Stimulated activated CD4-positive, alpha-beta T cell treated with anti-CD3 and anti-CD28 coated beads, Interleukin-12 subunit alpha, Interleukin-12 subunit beta, amount 100 ng/mL, for 48 hours (primary cell): Measurements from ENCODE around the gene NOL6.
"Not testable (repeated sequence)": the region's sequence is repeated elsewhere in the genome, so short reads cannot be mapped to it uniquely, and the experiment has no call there.

ENCODE experiments used
- DNase-seq, 3 donors: peaks; one replicate each; pipeline ENCODE4 v3.0.0-alpha.2; 2020; ENCODE audit warnings: low read depth in 2 of 3, low spot score in 1 of 3

Gene NOL6, protein sequence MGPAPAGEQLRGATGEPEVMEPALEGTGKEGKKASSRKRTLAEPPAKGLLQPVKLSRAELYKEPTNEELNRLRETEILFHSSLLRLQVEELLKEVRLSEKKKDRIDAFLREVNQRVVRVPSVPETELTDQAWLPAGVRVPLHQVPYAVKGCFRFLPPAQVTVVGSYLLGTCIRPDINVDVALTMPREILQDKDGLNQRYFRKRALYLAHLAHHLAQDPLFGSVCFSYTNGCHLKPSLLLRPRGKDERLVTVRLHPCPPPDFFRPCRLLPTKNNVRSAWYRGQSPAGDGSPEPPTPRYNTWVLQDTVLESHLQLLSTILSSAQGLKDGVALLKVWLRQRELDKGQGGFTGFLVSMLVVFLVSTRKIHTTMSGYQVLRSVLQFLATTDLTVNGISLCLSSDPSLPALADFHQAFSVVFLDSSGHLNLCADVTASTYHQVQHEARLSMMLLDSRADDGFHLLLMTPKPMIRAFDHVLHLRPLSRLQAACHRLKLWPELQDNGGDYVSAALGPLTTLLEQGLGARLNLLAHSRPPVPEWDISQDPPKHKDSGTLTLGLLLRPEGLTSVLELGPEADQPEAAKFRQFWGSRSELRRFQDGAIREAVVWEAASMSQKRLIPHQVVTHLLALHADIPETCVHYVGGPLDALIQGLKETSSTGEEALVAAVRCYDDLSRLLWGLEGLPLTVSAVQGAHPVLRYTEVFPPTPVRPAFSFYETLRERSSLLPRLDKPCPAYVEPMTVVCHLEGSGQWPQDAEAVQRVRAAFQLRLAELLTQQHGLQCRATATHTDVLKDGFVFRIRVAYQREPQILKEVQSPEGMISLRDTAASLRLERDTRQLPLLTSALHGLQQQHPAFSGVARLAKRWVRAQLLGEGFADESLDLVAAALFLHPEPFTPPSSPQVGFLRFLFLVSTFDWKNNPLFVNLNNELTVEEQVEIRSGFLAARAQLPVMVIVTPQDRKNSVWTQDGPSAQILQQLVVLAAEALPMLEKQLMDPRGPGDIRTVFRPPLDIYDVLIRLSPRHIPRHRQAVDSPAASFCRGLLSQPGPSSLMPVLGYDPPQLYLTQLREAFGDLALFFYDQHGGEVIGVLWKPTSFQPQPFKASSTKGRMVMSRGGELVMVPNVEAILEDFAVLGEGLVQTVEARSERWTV

DNA sequence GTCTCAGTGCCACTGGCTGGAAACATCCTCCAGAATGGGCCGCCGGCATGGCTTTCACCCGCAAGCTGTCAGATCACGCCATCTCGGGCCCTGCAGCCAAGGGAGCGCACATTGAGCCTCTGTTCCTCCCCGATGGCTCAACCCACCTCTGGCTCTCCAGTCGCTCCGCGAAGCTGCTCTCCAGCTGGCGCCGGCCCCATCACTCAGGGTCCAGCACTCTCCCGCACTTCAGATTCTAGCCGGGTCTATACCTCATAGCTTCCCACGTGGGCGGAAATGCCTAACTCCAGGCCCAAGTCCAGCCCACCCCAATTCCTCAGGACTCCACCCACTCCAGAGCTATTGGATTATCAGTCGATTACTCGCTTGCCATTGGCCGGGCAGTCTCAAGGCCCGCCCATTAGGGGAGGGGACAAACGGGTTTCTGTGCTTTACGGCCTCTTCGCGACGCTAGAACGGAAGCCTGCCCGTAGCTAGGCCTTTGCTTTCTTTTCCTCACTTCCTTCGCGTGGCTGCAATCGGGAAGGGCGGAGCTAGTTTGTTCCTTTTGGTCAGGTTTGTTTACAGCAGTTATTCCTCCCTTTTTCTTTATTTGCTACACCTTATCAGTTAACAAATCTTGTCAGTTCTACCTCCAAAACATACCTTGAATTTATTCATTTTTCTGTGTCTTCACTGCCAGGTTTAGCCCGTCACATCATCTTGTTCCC, at the start of gene NOL6:
TSS of gene NOL6 (minus strand) at position 282 of the 710 bp plus-strand sequence. CDS start at position 200, 82 bp downstream.
- DNase-seq, result peak; percentile 96 to 98 (median 97)

DNA sequence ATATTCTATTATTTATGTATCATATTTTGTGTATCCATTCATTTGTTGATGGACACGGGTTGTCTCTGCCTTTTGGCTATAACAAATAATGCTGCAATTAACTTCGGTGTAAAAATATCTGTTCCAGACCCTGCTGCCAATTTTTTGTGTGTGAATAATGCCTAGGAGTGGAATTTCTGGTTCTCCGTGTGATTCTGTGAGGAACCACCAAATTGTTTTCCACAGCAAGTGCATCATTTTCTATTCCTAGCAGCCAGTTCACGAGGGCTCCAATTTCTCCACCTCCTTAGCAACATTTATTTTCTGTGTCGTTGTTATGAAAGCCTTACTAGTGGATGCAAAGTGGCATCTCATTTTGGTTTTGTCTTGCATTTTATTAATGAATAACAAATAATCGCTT, 48.1 kb upstream of the NOL6 start:
- DNase-seq, result not testable (repeated sequence)

DNA sequence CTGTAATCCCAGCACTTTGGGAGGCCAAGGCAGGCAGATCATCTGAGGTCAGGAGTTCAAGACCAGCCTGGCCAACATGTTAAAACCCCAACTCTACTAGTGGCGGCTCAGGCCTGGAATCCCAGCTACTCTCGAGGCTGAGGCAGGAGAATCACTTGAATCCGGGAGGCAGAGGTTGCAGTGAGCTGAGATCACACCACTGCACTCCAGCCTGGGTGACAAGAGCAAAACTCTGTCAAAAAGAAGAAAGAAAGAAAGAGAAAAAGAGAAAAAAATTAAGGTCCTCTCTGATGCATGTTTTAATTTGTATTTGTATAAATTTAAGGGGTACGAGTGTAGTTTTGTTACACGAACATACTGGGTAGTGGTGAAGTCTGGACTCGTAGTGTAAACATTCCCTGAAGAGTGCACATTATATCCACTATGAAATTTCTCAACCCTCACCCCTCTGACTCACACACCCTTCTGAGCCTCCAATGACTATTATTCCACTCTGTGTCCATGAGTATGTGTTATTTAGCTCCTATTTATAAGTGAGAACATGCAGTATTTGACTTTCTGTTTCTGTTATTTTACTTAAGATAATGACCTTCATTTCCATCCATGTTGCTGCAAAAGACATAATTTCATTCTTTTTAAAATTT, 44.3 kb upstream of the NOL6 start:
- DNase-seq, result not testable (repeated sequence)

DNA sequence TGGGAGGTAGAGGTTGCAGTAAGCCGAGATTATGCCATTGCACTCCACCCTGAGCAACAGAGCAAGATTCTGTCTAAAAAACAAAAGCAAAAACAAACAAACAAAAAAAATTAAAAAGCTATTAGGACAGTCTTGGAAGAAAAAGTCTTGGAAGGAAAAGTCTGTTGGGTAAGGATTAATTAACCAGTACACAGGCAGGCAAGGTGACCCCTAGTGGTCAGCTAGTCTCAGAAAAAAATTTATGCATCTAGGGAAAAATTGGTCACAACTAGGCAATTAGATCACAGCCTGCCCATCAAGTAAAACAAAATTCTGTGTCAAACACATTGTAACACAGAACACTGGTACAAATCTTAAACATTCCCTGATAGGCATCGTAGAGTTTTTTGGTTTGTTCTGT, 43.6 kb upstream of the NOL6 start:
- no peak for DNase-seq

DNA sequence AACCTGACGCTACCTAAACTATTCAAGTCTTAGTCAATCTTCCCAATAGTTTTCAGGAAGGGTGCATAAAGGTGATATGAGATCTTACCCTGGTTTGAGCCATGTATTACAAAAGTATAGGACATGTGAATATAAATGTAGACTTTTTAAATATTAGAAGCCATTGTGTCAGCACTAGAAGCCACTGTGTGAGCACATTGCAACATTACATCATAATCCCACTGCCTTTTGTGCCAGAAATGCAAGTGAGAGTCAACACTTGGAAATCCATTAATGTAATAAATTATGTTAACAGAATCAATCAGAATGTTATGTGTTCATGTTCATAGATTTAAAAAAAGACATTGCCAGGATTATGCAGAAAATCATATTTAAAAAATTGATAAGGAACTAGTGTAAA, 42.7 kb upstream of the NOL6 start:
- not testable (repeated sequence) for DNase-seq

DNA sequence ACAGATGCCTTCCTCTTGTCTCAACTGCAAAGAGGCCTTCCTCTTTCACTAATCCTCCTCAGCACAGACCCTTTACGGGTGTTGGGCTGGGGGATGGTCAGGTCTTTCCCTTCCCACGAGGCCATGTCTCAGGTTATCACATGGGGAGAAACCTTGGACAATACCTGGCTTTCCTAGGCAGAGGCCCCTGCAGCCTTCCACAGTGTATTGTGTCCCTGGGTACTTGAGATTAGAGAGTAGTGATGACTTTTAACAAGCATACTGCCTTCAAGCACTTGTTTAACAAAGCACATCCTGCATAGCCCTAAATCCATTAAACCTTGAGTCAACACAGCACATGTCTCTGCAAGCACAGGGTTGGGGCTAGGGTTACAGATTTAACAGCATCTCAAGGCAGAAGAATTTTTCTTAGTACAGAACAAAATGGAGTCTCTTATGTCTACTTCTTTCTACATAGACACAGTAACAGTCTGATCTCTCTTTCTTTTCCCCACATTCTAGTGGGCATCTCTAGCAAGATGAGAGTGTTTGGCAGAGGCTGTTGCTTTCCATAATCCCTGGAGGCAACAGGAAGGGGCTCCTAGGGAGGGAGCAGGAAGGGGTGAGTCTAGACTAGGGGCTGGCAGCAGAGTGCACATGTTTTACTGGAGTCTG, 41.7 kb upstream of the NOL6 start:
- DNase-seq, result not testable (repeated sequence)

DNA sequence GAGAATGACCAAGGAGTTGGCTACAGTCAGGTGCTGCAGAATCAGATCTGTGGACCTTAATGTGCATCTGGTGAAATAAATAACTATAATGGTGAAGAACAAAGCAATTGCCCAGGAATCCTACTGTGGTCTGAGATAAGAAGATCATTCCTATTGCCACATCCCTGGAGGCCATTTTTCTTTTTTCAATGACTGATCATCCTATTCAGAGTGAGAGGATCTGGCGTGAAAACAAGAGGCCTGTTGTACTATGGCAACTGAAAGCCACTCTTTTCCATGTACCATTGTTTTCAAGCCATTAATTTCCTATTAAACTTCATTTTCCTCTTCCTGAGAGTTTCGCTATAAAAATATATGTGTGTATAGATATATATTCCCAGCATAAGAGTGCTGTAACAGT, 38.8 kb upstream of the NOL6 start:
- DNase-seq, result not testable (repeated sequence)

DNA sequence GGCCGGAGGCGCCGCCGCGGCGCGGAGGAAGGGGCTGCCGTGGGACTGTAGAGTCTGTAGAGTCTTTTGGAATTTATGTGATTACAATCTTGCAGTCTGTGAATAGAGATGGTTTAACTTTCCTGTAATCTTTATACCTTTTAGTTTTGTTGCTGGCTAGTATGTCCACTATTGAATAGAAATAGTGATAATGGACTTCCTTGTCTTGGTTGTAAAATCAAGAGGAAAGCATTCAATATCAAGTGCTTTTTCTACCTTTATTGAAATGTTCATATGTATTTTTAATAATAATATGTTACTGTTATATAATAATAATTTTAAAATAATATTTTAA, 37.4 kb upstream of the NOL6 start:
- not testable (repeated sequence) for DNase-seq

DNA sequence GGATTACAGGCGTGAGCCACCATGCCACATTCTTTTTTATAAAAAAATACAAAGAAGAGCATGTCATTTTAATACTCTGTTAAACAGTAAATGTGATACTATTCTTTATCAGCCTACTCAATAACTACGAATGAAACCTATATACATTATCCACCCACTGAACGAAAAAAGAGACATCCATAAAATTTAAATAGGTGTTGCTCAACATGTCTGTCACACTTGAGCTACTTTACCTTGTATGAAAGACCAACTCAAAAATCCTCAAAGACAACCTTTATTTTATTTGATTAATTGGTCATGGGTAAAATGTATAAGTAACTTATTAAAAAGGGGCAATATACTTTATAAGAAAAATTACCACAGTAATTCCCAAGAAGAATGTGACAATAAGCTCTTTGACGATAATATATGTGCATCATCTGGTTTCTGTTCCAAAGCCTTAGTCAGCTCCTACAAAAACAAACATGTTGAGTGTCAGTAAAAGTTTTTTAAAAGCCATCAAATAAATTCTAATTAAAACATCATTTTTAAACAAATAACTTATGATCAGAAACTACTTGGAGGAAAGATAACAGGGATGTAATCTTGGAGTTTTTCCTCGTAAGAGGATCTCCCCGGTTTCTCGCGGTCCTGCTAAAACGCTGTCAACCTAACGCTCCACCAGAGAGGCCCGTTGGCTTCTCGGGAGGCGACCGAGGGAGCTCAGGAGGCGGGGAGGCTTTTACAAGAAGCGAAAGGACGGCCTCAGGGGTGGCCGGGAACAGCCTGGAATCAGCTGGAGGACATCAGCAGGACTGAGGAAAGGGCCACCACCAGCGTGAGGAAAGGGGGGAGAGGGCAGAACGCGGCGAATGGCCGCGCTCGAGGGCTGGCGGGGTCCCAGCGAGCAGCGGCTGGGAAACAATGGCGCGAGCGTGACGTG, 36.8 kb upstream of the NOL6 start:
- DNase-seq, result peak; percentile 3 to 40 (median 30)

DNA sequence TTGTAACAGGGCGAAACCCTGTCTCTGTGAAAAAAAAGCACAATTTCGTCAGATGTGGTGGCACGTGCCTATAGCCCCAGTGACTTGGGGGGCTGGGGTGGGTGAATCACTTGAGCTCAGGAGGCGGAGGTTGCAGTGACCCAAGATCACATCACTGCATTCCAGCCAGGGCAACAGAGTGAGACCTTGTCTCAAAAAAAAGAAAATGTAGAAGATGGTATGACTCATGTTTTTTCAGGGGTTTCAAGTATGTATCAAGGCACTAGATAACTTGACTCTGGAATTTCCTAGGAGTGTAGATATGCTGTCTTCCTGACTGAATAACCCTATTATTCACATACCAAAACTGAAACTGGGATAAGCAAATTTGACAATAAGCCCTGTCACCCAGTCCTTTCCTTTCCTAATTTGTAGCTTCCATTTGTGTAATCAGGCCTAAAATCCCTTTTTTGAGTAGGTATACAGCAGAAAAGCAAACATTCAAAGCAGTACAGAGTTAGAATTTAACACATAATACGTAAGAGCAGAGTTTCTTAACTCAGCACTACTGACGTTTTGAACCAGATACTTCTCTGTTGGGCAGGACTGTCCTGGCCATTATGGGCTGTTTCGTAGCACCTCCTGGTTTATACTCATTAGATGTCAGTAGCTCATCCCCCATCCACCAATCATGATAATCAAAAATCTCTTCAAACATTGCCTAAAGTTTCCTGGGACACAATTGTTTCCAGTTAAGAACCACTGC, 33.1 kb upstream of the NOL6 start:
- DNase-seq, result peak in 1 of 3 donors; percentile 12

DNA sequence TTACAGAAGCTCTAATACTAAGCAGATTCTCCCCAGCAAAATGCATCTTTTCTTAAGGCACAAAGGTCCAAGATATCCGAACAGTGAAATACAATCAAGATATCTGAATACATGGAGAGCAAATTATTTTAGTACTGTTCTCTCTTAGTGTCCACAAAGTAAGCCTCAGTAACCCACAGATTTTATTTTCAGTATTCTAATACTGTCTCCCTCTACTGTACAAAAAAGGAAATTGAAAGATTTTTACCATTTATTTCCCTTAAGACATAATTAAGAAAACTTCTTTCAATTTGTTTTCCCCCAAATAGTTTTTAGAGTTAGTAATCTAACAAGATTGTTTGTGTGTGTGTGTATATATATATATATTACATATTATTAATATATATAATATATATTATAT, 24.7 kb upstream of the NOL6 start:
- no peak for DNase-seq

DNA sequence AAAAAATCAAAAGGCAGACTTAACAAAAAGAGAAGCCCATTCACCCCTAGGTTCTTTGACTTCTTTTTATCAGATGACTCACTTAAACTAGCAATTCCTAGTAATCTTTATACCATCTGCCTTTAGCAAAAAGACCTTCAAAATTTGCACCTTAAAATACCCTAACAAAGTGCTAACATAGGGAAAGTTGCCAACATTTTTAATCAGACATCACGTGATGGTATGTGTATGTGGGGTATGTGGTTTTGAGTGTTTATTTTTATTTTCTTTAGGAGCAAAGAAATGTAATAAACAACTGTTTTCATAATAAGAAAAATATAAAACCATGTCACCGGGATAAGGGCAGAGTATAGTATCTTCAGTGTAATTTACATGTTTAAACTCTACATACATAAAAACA, 20.1 kb upstream of the NOL6 start:
- not testable (repeated sequence) for DNase-seq

DNA sequence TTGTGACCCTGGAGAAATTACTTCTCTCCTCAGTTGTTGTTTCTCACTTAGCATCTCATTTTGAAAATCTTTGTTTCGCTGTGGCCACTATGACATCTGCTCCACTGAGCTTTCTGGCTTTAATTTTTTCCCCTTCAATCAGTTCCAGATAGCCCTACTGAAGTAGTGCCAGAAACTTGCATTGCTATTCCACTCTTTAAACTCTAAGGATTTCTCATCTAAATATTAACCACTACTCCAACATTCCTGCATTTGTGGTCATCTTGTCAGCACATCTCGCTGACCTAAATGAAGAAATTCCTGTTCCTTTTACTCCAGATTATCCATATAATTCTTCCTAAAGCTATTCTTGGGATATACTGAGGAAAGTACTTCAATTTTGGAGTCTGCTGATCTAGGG, 15.3 kb upstream of the NOL6 start:
- no peak for DNase-seq

DNA sequence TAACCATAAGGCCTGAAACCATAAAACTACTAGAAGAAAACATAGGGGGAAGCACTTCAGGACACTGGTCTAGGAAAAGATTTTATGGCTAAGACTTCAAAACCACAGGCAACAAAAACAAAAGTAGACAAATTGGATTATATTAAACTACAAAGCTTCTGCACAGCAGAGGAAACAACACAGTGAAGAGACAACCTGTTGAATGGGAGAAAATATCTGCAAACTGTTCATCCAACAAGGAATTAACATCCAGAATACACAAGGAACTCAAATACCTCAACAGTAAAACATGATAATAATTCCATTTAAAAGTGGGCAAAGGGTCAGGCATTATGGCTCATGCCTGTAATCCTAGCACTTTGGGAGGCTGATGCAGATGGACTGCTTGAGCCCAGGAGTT, 11.6 kb upstream of the NOL6 start:
- not testable (repeated sequence) for DNase-seq

DNA sequence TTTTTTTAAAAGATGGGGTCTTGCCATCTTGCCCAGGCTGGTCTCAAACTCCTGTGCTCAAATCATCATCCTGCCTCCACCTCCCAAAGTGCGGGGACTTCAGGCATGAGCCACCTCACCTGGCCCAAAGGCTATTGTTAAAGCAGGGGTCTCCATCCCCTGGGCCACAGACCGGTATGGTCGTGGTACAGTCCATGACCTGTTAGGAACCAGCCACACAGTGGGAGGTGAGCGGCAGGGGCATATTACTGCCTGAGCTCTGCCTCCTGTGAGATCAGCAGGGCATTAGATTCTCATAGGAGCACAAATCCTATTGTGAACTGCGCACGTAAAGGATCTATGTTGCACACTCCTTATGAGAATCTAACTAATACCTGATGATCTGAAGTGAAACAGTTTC, 7.3 kb upstream of the NOL6 start:
- DNase-seq, result no peak

DNA sequence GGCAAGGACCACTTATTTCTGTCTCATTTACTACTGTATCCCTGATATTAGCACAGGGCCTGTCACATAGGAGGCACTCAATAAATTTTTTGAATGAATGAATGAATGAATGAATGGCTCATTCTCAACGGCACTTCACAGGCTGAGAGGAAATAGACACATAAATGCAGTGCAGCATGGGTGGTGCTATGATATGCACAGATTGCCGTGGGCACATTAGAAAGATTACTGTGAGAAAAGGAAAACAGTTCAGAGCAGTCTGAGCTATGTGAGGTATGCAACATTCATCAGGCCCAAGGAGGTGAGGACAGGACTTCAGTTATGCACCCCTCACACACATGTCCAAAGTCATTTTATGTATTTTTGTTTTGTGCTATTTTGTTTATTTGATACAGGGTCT, 6.4 kb upstream of the NOL6 start:
- DNase-seq, result no peak

DNA sequence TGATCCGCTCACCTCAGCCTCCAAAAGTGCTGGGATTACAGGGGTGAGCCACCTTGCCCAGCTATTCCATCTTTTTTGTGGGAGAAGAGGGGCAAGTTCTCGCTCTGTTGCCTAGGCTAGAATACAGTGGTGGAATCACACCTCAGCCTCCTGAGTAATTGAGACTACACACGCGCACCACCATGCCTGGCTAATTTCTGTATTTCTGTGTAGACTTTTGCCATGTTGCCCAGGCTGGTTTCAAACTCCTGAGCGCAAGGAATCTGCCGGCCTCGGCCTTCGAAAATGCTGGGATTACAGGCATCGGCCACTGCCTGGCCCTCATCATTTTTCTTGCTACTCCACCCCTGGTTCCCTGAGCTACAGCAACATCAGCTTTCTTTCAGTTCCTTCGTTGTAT, 2.8 kb upstream of the NOL6 start:
- DNase-seq, result no peak

DNA sequence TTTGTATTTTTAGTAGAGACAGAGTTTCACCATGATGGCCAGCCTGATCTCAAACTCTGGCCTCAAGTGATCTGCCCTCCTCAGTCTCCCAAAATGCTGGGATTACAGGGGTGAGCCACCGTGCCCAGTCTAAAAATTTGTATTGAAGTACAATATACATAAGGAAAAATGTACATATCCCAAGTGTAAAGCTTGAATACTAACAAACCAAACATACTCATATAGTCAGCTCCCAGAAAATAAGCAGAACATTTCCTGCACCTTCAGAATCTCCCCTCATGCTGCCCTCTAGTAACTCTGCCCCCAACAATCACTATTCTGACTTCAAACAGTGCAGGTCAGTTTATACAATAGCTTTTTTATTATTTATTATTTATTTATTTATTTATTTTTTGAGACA, 1.6 kb upstream of the NOL6 start:
- DNase-seq, result no peak
